Measurements from ENCODE around the gene HKDC1.

DNA sequence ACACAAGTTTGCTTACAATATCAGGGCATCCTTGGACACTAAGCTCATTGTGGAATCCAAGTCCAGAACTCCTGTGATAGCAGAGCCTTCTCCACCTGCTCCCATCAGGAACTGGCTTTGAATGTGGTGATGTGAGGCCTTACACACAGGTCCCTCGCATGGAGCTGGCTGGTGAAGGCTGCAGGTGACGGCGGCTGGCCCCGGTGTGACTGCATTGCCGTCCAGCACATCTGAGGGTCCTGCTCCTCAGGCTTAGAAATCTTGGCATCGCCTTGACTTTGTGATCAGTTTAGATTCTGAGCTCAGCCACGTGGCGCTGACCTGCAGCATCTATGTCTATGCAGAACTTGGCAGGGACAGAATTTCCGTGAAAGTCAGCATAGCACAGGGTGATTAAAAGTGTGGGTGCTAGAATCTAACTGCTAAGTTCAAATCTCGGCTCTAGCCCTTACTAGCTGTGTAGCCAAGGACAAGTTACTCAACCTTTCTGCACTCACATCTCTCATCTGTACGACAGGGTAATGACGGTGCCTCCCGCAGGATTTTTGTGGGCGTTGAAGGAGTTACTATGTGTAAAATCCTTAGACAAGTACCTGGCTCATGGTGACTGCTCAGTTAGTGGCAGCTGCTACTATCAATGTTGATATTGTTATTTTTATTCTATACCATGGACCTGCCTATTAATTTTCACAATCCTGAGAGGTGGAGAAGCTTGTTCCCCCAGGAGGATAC, 26.6 kb downstream of the HKDC1 start:
- TF ChIP-seq, protein P1, sequence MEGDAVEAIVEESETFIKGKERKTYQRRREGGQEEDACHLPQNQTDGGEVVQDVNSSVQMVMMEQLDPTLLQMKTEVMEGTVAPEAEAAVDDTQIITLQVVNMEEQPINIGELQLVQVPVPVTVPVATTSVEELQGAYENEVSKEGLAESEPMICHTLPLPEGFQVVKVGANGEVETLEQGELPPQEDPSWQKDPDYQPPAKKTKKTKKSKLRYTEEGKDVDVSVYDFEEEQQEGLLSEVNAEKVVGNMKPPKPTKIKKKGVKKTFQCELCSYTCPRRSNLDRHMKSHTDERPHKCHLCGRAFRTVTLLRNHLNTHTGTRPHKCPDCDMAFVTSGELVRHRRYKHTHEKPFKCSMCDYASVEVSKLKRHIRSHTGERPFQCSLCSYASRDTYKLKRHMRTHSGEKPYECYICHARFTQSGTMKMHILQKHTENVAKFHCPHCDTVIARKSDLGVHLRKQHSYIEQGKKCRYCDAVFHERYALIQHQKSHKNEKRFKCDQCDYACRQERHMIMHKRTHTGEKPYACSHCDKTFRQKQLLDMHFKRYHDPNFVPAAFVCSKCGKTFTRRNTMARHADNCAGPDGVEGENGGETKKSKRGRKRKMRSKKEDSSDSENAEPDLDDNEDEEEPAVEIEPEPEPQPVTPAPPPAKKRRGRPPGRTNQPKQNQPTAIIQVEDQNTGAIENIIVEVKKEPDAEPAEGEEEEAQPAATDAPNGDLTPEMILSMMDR (IDR thresholded peaks at IDR 0.05), result no peak
- TF ChIP-seq POLR2A (IDR thresholded peaks at IDR 0.05), result no peak

All from heart left ventricle (tissue), 13 donors.